Ascending aorta (tissue), 2 donors: ENCODE measurements around the gene SGSM1. TPM values are rescaled to one million over a fixed set of nuclear protein-coding genes. Genes with fewer than 3 reads are reported as not detected.

Experiments
- DNase-seq, 2 donors: peaks; one replicate each; pipeline ENCODE4 v3.0.0-alpha.2; 2019; ENCODE audit warnings: low spot score in 2 of 2
- H3K27ac ChIP-seq, 2 donors: fragments of 200-600 bp; sonication (generic); one replicate each; pipeline ENCODE4 v1.5.1; 2016 to 2017; ENCODE audit warnings: mild to moderate bottlenecking in 1 of 2
- H3K27me3 ChIP-seq: fragments of 200-600 bp; sonication (generic); one replicate; pipeline ENCODE4 v1.5.1; 2017
- H3K36me3 ChIP-seq, 2 donors: fragments of 200-600 bp; sonication (generic); one replicate each; pipeline ENCODE4 v1.5.1; 2016
- H3K4me1 ChIP-seq, 2 donors: fragments of 200-600 bp; sonication (generic); one replicate each; pipeline ENCODE4 v1.5.1; 2016 to 2017; ENCODE audit warnings: mild to moderate bottlenecking in 1 of 2
- H3K4me3 ChIP-seq, 2 donors: fragments of 200-600 bp; sonication (generic); one replicate each; pipeline ENCODE4 v1.5.1; 2016 to 2017; ENCODE audit warnings: mild to moderate bottlenecking in 1 of 2
- H3K9me3 ChIP-seq, 2 donors: fragments of 200-600 bp; sonication (generic); one replicate each; pipeline ENCODE4 v1.5.1; 2016
- intact Hi-C: fragments of 100-400 bp; cut with DNase I; formaldehyde crosslinking; loops from one replicate; pipeline ENCODE4 v1.15.1; 2023
- total RNA-seq: library from RNA; depleted of rRNA; stranded (reverse); fragments of >200 nt; gene quantifications from one replicate; pipeline ENCODE4 v1.1.0, GENCODE V29; 2016
- TF ChIP-seq, protein P1 (sequence below), 3 experiments: fragments of 200-600 bp in 2 of 3; fragments of 450-650 bp in 1 of 3; sonication (generic) in 2 of 3; IDR thresholded peaks; one replicate each; pipeline ENCODE4 v1.5.1; 2016 to 2019; ENCODE audit warnings: antibody characterized with exemption in 3 of 3, mild to moderate bottlenecking in 1 of 3, moderate library complexity in 1 of 3

Gene SGSM1
- total RNA-seq, 1 donor from 2014 or later, result 4.2 TPM

- H3K27ac ChIP-seq, result peak overlapping the region; percentile 85 to 92
- no peaks in the 10 kb centered on the region for H3K36me3 ChIP-seq
- no peak overlapping the region for H3K4me3 ChIP-seq
- H3K4me1 ChIP-seq, result peaks cover 11 to 39% of the 10 kb centered on the region in 2 donors
- TF ChIP-seq, protein P1, sequence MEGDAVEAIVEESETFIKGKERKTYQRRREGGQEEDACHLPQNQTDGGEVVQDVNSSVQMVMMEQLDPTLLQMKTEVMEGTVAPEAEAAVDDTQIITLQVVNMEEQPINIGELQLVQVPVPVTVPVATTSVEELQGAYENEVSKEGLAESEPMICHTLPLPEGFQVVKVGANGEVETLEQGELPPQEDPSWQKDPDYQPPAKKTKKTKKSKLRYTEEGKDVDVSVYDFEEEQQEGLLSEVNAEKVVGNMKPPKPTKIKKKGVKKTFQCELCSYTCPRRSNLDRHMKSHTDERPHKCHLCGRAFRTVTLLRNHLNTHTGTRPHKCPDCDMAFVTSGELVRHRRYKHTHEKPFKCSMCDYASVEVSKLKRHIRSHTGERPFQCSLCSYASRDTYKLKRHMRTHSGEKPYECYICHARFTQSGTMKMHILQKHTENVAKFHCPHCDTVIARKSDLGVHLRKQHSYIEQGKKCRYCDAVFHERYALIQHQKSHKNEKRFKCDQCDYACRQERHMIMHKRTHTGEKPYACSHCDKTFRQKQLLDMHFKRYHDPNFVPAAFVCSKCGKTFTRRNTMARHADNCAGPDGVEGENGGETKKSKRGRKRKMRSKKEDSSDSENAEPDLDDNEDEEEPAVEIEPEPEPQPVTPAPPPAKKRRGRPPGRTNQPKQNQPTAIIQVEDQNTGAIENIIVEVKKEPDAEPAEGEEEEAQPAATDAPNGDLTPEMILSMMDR (IDR thresholded peaks at IDR 0.05), result no peak
- H3K9me3 ChIP-seq, result no peaks in the 10 kb centered on the region
- H3K27me3 ChIP-seq, result no peaks in the 10 kb centered on the region
- DNase-seq, result no peak
- intact Hi-C loops, result no loop called here
Observed at GRCh38 chr22:24809331-24809730, 3.3 kb downstream of the SGSM1 start.

- peak; percentile 48 to 90 for DNase-seq
- no peaks in the 10 kb centered on the region for H3K36me3 ChIP-seq
- no peaks in the 10 kb centered on the region for H3K9me3 ChIP-seq
- no peaks in the 10 kb centered on the region for H3K27me3 ChIP-seq
- H3K27ac ChIP-seq, result peak overlapping the region; percentile 85 to 92
- H3K4me3 ChIP-seq, result peak overlapping the region in 1 of 2 donors; percentile 12
- intact Hi-C loops, result loop anchor here (2.0 kb wide), 1 partner anchor 85 kb away; no protein-coding TSS in a partner anchor
- H3K4me1 ChIP-seq, result peaks cover 11 to 39% of the 10 kb centered on the region in 2 donors
- TF ChIP-seq, protein P1 (IDR thresholded peaks at IDR 0.05), result no peak
Observed at GRCh38 chr22:24810043-24810749, 4.2 kb downstream of the SGSM1 start.

GRCh38 chr22:24812950-24813775 lies 7.2 kb downstream of the SGSM1 start:
- Histone ChIP-seq H3K27me3 (no peaks in the 10 kb centered on the region), H3K4me3 (no peak overlapping the region), H3K9me3 (no peaks in the 10 kb centered on the region), H3K4me1 (peaks cover 11 to 35% of the 10 kb centered on the region in 2 donors), H3K36me3 (no peaks in the 10 kb centered on the region), H3K27ac (peak overlapping the region in 1 of 2 donors; percentile 15)
- TF ChIP-seq, protein P1 (IDR thresholded peaks at IDR 0.05), result no peak
- no peak for DNase-seq
- intact Hi-C loops, result loop anchor here (2.0 kb wide), 1 partner anchor 26 kb away; no protein-coding TSS in a partner anchor

GRCh38 chr22:24813861-24814770 lies 8.1 kb downstream of the SGSM1 start:
- intact Hi-C loops, result loop anchor here (2.0 kb wide), 1 partner anchor 25 kb away; no protein-coding TSS in a partner anchor
- TF ChIP-seq, protein P1 (IDR thresholded peaks at IDR 0.05), result no peak

GRCh38 chr22:24816806-24817205 lies 10.8 kb downstream of the SGSM1 start:
- Histone ChIP-seq H3K9me3 (no peaks in the 10 kb centered on the region), H3K36me3 (no peaks in the 10 kb centered on the region), H3K4me3 (no peak overlapping the region), H3K4me1 (peaks cover 0 to 15% of the 10 kb centered on the region in 2 donors), H3K27ac (no peak overlapping the region), H3K27me3 (no peaks in the 10 kb centered on the region)
- TF ChIP-seq, protein P1 (IDR thresholded peaks at IDR 0.05), result no peak
- no peak for DNase-seq
- intact Hi-C loops, result no loop called here

More at GRCh38 chr22:24813861-24814770, 8.1 kb downstream of the SGSM1 start:
- Histone ChIP-seq H3K27ac (no peak overlapping the region), H3K4me1 (peaks cover 5 to 25% of the 10 kb centered on the region in 2 donors), H3K36me3 (no peaks in the 10 kb centered on the region), H3K9me3 (no peaks in the 10 kb centered on the region), H3K4me3 (no peak overlapping the region), H3K27me3 (no peaks in the 10 kb centered on the region)
- DNase-seq, result no peak
